Amygdala (tissue), 56 donors: ENCODE results near the gene SLC30A5.
"Not testable (repeated sequence)": the region's sequence is repeated elsewhere in the genome, so short reads cannot be mapped to it uniquely, and the experiment has no call there.

Experiments
- DNase-seq, 56 donors: peaks; one replicate each; lab custom pipeline; 2025; lab: John Stamatoyannopoulos, UW

SLC30A5 gene

GRCh38 chr5:69099302-69099701 is 5.5 kb downstream of the SLC30A5 start:
- DNase-seq, result no peak

- DNase-seq, result no peak
Observed at GRCh38 chr5:69103521-69103920, 9.7 kb downstream of the SLC30A5 start.

DNA sequence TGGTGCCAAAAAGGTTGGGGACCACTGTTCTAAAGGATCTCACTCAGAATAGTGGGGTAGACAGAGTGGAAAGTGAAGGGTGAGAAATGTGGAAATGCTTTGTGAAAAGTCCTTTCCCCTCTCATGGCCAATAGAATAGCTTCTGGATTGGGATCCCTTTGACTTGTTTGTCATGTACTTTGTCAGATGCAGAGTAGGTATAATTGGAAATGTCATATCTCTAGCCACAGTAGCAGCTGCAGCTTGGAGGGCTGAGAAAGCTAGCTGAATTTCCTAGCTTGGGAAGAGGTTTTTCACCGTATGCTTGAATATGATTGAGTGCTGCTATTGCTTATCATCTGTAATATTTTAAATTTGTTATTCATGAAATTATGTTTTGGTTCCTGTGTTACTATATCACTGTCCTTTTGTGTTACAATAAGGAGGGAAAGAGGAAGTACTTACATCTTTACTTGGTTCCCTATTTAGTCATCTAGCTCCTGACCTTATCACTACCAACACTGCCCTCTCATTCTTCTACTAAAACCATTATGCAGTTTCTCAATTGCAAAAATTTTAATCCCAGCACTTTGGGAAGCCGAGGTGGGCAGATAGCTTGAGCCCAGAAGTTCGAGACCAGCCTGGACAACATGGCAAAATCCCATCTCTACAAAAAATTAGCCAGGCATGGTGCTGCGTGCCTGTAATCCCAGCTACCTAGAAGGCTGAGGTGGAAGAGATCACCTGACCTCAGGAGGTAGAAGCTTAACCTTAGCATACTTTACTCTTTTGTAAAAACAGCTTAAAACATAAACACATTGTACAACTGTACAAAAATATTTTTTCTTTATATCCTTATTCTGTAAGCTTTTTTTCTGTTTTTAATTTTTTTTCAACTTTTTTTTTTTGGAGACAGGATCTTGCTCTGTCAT is 12.4 kb downstream of the SLC30A5 start:
- no peak for DNase-seq

GRCh38 chr5:69108367-69108766 is 14.6 kb downstream of the SLC30A5 start:
- not testable (repeated sequence) for DNase-seq

- DNase-seq, result no peak
Observed at GRCh38 chr5:69113851-69114250, 20.0 kb downstream of the SLC30A5 start.

- no peak for DNase-seq
Observed at GRCh38 chr5:69115526-69115925, 21.7 kb downstream of the SLC30A5 start.

- DNase-seq, result no peak
Observed at GRCh38 chr5:69129413-69129812, 35.6 kb downstream of the SLC30A5 start.

DNA sequence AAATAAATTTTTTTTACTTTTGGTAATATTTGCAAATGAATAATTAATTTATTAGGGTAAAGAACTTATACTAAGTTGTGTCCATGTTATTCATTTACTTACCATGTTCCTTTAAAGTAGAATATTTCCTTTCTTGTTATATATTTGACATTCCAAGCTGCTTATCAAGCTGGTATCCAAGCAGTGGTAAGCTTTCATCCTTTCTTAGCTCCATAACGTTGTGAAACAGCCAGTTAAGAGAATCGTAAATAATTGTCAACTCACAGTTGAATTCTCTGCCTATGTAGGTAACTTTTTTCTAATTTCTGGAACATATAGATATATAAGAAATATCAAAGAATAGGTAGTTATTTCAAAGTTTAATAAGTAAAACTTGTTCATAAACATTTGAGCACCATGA is 36.4 kb downstream of the SLC30A5 start:
- DNase-seq, result no peak

GRCh38 chr5:69131304-69131703 is 37.5 kb downstream of the SLC30A5 start:
- DNase-seq, result no peak

GRCh38 chr5:69134126-69134525 is 40.3 kb downstream of the SLC30A5 start:
- no peak for DNase-seq

- DNase-seq, result no peak
Observed at GRCh38 chr5:69136293-69136692, 42.5 kb downstream of the SLC30A5 start.

DNA sequence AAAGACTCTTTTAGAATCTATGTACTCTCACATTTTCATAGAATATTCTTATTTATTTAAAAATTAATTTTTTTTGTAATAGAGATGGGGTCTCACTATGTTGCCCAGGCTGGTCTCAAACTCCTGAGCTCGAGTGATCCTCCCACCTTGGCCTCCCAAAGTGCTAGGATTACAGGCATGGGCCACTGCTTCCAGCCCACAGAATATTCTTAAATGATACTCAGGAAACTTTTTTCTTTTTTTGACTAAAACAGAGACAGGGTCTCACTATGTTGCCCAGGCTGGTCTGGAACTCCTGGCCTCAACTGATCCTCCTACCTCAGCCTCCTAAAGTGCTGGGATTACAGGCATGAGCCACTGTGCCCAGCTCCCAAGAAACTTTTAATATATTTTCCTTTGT is 43.4 kb downstream of the SLC30A5 start:
- DNase-seq, result not testable (repeated sequence)

DNA sequence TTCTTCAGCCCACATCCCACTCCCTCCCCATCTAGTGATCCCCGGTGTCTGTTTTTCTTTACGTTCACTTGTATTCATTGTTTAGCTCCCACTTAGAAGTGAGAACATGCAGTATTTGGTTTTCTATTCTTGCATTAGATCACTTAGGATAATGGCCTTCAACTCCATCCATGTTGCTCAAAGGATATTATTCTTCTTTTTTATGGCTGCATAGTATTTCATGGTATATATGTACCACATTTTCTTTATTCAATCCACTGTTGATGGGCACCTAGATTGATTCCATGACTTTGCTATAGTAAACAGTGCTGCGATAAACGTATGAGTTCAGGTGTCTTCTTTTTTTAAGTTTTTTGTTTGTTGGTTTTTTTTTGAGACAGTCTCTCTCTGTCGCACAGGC is 44.0 kb downstream of the SLC30A5 start:
- DNase-seq, result no peak

GRCh38 chr5:69138766-69139165 is 45.0 kb downstream of the SLC30A5 start:
- DNase-seq, result no peak

- DNase-seq, result not testable (repeated sequence)
Observed at GRCh38 chr5:69140239-69140638, 46.4 kb downstream of the SLC30A5 start.

- no peak for DNase-seq
Observed at GRCh38 chr5:69140827-69141226, 47.0 kb downstream of the SLC30A5 start.

DNA sequence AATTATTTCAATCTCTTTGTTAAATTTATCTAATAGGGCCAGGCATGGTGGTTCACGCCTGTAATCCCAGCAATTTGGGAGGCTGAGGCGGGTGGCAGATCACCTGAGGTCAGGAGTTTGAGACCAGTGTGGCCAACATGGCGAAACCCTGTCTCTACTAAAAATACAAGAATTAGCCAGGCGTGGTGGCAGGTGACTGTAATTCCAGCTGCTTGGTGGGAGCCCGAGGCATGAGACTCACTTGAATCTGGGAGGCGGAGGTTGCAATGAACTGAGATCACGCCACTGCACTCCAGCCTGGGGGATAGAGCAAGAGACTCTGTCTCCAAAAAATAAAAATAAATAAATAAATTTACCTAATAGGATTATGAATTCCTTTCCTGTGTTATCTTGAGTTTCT is 54.8 kb downstream of the SLC30A5 start:
- DNase-seq, result not testable (repeated sequence)

GRCh38 chr5:69148981-69149675 is 55.3 kb downstream of the SLC30A5 start:
- no peak for DNase-seq

DNA sequence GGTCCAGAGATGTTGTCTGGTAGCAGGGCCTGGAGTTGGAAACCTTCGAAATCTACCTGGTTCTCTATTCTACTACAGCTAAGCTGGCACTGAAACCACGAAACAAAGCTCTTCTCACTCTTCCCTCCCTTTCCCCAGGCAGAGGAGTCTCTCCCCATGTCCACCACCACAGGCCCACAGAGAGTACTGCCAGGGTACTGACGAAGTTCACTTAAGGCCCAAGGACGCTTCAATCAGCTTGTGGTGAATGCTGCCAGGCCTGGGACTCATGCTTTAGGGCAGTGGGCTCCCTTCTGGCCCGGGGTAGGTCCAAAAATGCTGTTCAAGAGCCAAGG is 55.8 kb downstream of the SLC30A5 start:
- no peak for DNase-seq

DNA sequence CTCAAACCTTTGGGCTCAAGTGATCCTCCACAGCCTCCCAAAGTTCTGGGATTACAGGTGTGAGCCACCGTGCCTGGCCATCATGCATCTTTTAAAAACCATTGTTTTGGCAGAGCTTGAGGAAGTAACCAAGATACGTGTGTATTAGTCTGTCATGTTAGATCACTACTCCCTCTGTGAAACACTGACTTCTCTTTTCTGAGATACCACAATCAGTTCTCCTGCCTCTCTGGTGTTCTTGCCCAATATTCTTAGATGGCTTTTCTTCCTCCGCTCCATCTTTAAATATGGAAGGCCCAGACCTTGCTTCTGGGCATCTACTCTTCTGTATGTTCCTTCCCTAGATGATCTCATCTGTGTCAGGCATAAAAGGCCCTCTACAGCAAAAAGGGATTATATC is 58.9 kb downstream of the SLC30A5 start:
- DNase-seq, result no peak

GRCh38 chr5:69156456-69156855 is 62.6 kb downstream of the SLC30A5 start:
- no peak for DNase-seq

DNA sequence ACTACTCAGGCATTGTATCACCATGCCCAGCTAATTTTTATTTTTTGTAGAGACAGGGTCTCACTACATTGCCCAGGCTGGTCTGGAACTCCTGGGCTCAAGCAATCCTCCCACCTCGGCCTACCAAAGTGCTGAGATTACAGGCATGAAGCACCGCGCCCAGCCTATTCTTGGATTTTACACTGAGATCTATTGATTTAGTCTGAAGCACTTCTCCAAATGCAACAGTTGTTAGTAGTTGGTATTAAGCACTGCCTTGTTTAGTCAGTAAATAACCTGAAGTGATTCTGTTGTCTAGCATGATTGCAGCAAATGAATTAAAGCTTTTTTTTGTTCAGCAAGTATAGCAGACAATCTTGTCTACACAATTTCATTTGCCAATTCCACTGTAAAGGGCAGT is 64.2 kb downstream of the SLC30A5 start:
- no peak for DNase-seq
